Activated CD4-positive, alpha-beta T cell treated with anti-CD3 and anti-CD28 coated beads, Interleukin-2, Interleukin-4, amounts not matched to agents 100 ng/mL and 50 ng/mL, durations not matched to agents 16 hours and 8 hours (primary cell): ENCODE data around the gene HES4.
A peak's percentile ranks its signal among the peaks of the same experiment; 100 is the strongest.

ENCODE experiments used
- DNase-seq: peaks from one replicate; pipeline ENCODE4 v3.0.0-alpha.2; 2020; ENCODE audit warnings: low spot score

Gene HES4, protein sequence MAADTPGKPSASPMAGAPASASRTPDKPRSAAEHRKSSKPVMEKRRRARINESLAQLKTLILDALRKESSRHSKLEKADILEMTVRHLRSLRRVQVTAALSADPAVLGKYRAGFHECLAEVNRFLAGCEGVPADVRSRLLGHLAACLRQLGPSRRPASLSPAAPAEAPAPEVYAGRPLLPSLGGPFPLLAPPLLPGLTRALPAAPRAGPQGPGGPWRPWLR

DNA sequence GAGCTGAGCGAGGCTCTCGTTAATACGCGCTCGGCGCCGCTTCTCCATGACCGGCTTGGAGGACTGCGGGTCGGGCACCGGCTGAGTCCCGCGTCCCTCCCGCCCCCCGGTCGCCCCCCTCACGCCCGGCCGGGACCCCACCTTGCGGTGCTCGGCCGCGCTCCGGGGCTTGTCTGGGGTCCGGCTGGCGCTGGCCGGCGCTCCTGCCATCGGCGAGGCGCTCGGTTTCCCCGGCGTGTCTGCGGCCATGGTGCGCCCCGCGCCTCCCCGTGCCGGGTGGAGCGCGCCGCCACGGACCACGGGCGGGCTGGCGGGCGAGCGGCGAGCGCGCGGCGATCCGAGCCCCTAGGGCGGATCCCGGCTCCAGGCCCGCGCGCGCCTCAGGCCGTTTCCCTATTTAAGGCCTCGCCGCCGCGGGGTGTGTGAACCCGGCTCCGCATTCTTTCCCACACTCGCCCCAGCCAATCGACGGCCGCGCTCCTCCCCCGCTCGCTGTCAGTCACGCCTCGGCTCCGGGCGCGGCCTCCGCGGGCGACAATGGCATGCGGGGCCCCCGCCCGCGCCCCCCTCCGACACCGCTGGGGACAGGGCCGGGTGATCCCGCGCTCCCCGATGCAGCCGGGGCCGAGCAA is at the start of gene HES4:
Gene HES4 (minus strand): TSS at position 373 of the 632 bp plus-strand sequence. CDS start 124 bp downstream, at position 249.
- peak; percentile 53 for DNase-seq

- no peak for DNase-seq
These were observed 48.9 kb upstream of the HES4 start for GRCh38 chr1:1048765-1049164.

GRCh38 chr1:1047963-1048362 is 48.1 kb upstream of the HES4 start:
- no peak for DNase-seq

DNA sequence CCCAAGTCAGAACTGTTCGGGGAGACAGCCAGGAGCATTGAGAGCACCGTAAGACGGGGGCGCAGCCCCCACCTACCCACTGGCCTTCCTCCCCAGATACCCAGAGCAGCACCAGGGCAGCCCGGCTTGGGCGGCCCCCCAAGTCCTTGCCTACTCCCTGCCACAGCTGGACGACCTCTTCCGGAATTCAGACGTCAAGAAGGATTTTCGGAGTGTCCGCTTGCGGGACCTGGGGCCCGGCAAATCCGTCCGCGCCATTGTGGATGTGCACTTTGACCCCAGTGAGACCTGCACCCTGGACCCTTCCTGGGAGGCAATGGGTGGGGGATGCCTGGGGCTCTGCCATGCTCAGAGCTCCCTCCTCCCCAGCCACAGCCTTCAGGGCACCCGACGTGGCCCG is 47.5 kb upstream of the HES4 start:
- no peak for DNase-seq

DNA sequence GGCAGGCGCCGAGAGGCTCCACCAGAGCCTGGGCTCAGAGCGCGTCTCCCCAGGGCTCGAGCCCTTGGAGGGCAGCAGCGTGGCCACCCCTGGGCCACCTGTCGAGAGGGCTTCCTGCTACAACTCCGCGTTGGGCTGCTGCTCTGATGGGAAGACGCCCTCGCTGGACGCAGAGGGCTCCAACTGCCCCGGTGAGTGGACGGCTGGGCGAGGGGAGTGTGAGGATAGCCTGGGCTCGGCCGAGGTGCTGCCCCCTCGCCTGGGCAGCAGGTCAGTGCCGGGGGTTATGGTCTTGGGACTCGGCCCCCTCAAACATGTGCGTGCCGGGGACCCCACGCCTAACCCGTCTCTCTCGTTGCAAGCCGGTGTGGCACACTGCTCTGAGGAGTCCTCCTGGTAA is 46.9 kb upstream of the HES4 start:
- no peak for DNase-seq

- DNase-seq, result no peak
These were observed 46.3 kb upstream of the HES4 start for GRCh38 chr1:1046243-1046642.

GRCh38 chr1:1045129-1045528 is 45.2 kb upstream of the HES4 start:
- no peak for DNase-seq

- DNase-seq, result no peak
These were observed 44.7 kb upstream of the HES4 start for GRCh38 chr1:1044455-1045078.

DNA sequence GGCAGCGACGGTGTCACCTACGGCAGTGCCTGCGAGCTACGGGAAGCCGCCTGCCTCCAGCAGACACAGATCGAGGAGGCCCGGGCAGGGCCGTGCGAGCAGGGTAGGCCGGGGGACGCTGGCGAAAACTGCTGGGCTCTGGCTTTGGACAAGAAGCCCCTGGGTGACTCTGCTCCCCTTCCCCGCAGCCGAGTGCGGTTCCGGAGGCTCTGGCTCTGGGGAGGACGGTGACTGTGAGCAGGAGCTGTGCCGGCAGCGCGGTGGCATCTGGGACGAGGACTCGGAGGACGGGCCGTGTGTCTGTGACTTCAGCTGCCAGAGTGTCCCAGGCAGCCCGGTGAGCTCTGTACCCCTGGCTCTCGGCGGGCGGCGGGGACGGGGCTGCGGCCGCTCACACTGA is 44.0 kb upstream of the HES4 start:
- DNase-seq, result no peak

DNA sequence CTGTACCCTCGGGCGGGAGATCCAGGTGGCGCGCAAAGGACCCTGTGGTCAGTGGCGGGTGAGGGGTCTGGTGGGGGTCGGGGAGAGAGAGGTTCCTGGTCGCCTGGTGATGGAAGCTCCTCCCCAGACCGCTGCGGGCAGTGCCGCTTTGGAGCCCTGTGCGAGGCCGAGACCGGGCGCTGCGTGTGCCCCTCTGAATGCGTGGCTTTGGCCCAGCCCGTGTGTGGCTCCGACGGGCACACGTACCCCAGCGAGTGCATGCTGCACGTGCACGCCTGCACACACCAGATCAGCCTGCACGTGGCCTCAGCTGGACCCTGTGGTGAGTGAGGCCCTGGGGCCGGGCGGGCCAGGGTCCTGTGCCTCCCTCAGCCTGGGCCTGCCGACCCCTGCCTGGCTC is 43.5 kb upstream of the HES4 start:
- DNase-seq, result no peak

DNA sequence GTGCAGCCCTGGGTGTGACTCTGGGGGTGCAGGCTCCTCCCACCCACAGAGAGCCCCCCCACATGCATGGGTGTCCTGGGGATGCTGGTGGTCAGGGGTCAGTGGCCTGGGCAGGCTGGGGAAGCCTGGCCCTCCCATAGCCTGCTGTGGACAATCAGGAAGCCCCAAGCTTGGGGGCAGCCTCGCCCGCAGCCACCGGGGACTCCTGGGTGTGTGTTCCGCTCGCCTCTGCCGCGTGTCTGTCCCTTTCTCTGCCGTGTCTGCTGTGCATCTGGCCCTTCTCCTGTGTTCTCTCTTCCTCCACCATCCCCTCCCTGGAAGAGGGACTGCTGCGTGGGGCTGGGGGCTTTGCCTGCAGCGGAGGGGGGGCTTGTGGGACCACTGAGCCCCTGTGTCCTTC is 42.9 kb upstream of the HES4 start:
- no peak for DNase-seq

DNA sequence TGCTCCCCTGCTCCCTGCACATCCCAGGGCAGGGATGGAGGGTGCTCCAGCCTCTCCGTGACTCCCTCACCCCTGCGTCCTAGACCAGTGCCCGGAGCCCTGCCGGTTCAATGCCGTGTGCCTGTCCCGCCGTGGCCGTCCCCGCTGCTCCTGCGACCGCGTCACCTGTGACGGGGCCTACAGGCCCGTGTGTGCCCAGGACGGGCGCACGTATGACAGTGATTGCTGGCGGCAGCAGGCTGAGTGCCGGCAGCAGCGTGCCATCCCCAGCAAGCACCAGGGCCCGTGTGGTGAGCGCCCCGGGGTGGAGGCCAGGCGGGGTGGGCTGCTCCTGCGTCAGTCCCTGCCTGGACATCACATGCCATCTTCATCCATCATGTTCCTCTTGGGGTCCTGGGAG is 42.0 kb upstream of the HES4 start:
- no peak for DNase-seq

DNA sequence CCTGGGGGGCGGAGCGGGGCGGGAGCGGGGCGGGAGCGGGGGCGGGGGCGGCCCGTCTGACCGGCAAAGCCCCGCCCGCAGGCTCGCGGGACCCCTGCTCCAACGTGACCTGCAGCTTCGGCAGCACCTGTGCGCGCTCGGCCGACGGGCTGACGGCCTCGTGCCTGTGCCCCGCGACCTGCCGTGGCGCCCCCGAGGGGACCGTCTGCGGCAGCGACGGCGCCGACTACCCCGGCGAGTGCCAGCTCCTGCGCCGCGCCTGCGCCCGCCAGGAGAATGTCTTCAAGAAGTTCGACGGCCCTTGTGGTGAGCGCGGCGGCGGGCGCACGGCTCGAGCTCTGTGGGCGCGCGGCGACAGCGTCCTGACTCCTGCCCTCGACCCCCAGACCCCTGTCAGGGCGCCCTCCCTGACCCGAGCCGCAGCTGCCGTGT is 41.2 kb upstream of the HES4 start:
- no peak for DNase-seq

- peak; percentile 86 for DNase-seq
These were observed 40.4 kb upstream of the HES4 start for GRCh38 chr1:1040004-1040991.

DNA sequence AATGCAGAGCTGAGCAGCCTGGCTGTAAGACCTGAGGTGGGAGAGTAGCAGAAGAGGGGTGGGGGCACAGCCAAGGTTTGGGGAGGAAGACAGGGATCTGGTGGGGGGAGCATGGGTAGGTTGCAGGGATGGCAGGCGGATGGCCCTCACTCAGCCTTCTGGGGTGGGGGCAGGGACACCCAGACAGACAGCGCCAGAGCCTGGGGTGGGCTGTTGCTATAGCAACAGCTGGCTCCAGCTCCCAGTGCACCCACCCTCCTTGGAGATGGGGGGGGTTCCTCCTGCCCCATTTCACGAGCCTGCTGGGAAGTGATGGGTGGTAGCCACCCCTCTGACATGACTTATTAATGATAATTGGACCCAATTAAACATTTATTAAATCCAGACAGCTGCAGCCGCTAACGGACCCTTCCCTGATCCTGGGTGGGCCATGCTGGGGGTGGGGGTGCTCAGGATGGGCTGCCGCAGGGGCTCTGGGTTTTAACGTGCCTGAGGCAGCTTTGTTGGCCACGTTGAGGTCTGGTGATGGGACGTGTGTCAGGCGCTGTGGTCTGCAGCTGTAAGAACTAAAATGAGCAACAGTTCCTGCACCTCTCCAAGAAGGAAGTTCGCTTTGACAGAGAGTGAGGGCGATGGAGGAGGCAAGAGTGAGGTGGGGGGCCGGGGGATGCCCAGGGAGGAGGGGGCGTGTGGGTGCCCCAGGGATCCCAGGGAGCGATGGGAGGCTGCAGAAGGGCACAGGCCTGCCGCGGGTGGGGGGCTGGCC is 39.4 kb upstream of the HES4 start:
- DNase-seq, result peak; percentile 63

DNA sequence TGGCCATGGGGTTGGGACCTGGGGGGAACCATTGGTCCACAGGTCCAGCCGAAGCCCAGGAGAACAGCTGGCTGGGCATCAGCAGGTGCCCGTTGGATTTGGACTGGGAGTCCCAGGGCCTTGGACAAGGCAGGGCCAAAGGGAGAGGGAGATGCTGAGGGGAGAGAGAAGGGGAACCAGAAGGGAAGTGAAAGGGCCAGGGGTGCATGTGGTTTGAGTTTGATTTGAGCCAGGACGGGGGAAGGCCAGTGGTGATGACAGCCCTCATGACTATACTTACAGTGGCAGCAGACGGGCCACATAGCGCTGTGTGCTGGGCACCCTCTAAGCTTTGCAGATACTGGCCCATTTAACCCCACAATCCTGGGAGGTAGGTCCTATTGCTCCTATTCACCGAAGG is 38.8 kb upstream of the HES4 start:
- DNase-seq, result no peak

DNA sequence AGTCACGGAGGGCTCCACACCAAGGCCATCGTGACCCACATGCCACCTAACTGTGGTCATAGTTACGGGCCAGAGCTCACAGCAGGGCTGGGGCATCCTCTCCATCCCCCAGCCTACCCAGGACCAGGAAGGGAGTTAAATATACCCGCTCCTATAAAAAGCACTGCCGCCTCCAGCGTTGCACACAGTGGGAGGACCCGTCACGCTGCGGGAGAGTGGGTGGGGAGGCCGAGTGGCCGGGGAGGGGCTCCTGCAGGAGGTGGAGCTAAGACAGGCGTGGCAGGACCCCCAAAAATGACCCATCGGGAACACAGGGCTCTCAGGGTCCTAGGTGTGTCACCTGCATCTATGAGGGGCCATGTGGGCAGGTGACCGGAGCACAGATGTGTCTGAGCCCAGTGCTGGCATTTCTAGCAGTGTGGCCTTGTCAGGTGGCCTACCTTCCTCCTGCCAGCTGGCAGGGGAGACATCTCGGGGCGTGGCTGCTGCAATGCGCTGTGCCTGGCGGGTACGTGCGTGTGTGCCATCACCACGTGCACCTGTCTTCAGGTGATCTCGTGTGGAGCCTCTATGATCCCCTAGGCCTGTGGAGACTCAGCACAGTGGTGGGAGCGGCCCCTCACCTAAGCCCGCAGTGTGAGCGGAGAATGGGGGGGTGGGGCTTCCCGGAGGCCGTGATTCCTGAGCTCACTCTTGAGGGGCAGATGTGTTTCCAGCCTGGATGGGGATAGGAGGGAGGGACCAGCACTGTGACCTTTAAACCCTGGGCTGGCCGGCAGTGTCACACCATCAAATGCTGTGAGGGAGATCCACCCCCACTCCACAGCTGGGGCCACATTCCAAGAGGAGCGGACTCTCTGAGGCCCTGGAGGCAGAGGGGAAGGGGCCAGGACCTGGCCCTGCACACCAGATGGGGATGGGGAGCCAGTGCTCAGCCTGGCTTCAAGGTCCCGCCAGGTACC is 37.8 kb upstream of the HES4 start:
- DNase-seq, result no peak

DNA sequence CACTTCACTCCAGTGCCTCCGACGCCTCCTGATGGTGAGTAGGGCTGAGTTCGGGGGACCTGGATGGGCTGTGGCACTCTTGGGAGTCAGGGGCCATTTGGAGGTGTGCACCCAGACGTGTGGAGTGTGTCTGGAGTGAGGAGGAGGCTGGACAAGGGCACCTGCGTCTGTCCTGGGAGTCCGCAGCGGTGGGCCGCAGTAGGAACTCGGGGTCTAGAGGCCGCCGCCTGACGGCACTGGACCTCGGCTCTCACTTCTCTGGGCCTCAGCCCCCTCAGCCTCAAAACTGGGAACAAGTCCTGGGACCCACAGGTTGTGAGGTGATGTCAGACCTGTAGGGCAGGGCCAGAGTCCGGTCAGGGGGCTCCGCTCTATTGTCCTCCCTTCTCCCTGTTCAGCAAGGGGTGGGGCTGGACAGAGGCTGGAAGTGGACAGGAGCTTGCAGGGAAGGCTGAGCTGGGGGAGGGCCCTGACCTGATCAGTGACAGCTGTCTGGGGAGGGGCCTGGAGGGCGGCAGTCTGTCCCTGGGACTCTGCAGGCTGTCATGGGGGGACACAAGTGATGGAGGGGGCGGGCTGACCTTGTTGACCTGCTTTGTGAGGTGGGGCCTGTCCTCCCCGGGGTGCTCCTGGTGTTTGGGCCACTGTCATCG is 35.5 kb upstream of the HES4 start:
- no peak for DNase-seq

DNA sequence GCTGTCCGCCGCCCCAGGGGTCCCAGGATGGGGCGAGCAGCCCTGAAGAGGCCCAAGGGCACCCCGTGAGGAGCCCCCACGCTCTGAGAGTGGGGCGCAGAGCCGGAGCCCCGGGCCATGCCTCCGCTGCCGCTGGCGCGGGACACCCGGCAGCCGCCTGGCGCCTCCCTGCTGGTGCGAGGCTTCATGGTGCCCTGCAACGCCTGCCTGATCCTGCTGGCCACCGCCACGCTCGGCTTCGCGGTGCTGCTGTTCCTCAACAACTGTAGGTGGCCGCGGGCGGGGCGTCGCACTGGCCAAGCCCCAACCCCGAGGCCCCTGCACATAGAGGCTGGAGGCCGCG is 34.5 kb upstream of the HES4 start:
- DNase-seq, result no peak
